WI38 (cell line): ENCODE results near the gene KIAA0040.

Experiments
- H3K4me3 ChIP-seq: 2 replicates; pipeline ENCODE4 v1.5.1; 2011; ENCODE audit warnings: low read depth, mild to moderate bottlenecking, control low read depth, low read length
- CTCF ChIP-seq: IDR thresholded peaks from 2 replicates; pipeline ENCODE4 v1.5.1; 2012; ENCODE audit warnings: low read depth, mild to moderate bottlenecking, control low read depth, low read length

The KIAA0040 gene

GRCh38 chr1:175158170-175158591, 34.4 kb downstream of the KIAA0040 start:
- H3K4me3 ChIP-seq = no peak overlapping the region
- TF ChIP-seq CTCF = no peak

GRCh38 chr1:175157200-175157599, 35.4 kb downstream of the KIAA0040 start:
- TF ChIP-seq CTCF = no peak
- no peak overlapping the region for H3K4me3 ChIP-seq

- no peak for TF ChIP-seq CTCF
- no peak overlapping the region for H3K4me3 ChIP-seq
Observed at GRCh38 chr1:175155936-175156335, 36.6 kb downstream of the KIAA0040 start.

- no peak overlapping the region for H3K4me3 ChIP-seq
Observed at GRCh38 chr1:175155473-175155856, 37.1 kb downstream of the KIAA0040 start.

GRCh38 chr1:175154629-175155472, 37.7 kb downstream of the KIAA0040 start:
- TF ChIP-seq CTCF = peak; percentile 73

More at GRCh38 chr1:175155473-175155856, 37.1 kb downstream of the KIAA0040 start:
- TF ChIP-seq CTCF = no peak

GRCh38 chr1:175152006-175152652, 40.4 kb downstream of the KIAA0040 start:
- H3K4me3 ChIP-seq = no peak overlapping the region
- peak; percentile 81 for TF ChIP-seq CTCF

More at GRCh38 chr1:175154629-175155472, 37.7 kb downstream of the KIAA0040 start:
- H3K4me3 ChIP-seq = no peak overlapping the region

GRCh38 chr1:175150596-175151319, 41.8 kb downstream of the KIAA0040 start:
- H3K4me3 ChIP-seq = no peak overlapping the region
- no peak for TF ChIP-seq CTCF
